NCI-H2029 (cell line): Measurements from ENCODE around the gene CBFA2T3.
"Not testable (repeated sequence)": the region's sequence is repeated elsewhere in the genome, so short reads cannot be mapped to it uniquely, and the experiment has no call there.

Experiments used
- DNase-seq: peaks from one replicate; lab custom pipeline; 2025; lab: John Stamatoyannopoulos, UW

Gene CBFA2T3

DNA sequence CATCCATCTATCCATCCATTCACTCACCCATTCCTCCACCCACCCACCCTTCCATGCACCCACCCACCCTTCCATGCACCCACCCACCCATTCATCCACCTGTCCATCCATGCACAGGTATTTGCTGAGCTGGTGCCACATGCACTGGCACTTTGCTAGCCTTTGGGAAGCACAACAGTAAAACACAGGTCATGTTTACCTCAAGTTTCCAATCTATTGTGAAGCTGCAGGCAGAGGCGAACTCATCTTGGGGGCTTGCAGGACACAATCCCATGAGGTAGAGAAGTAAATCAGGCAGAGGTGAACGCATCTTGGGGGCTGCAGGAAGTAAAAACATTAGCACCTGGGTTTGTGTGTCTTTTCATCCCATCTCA is 35.6 kb upstream of the CBFA2T3 start:
- no peak for DNase-seq

- no peak for DNase-seq
These were observed 35.1 kb upstream of the CBFA2T3 start for GRCh38 chr16:89011909-89012621.

GRCh38 chr16:89010210-89010925 is 33.4 kb upstream of the CBFA2T3 start:
- DNase-seq, result no peak

DNA sequence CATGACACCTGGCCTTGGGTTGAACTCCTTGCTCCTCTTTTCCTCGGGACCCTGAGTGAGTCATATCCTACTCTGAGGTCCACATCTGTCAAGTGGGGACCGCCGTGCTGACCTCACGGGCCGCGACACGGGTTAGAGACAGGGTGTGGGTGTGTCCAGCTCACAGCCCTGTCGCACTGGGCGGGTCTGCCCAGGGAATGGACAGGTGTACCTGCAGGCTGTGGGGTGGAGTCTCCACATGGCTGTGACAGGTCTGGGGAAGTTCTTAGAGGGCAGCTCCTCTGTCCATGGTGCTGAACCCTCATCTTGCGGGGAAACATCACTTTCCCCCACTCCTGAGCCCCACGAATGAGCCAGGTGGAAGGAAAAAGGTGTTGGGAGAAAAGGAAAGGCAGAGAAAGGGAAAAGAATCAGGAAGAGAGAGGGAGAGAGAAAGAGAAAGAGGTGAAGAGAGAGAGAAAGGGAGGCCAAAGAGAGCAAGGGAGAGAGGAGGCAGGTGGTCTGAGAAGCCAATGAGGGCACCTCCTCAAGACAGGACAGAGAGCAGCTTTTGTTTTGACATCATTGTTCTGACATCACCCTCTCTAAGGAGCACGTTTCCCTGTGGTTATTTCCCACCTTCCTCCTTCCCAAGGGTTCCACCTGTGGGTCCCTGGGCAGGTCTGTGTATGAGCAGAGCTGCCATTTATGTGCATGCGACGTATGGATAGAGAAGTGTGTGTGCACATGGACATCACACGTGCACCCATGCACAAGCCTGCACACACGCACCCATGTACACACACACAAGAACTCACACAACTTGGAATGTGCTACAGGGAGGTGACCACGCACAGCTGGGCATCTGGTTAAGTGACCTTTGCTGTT is 32.6 kb upstream of the CBFA2T3 start:
- DNase-seq, result no peak

DNA sequence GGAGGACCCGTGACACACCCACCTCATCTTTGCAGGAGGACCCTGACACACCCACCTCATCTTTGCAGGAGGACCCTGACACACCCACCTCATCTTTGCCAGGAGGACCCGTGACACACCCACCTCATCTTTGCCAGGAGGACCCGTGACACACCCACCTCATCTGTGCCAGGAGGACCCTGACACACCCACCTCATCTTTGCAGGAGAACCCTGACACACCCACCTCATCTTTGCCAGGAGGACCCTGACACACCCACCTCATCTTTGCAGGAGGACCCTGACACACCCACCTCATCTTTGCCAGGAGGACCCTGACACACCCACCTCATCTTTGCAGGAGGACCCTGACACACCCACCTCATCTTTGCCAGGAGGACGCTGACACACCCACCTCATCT is 31.8 kb upstream of the CBFA2T3 start:
- not testable (repeated sequence) for DNase-seq

DNA sequence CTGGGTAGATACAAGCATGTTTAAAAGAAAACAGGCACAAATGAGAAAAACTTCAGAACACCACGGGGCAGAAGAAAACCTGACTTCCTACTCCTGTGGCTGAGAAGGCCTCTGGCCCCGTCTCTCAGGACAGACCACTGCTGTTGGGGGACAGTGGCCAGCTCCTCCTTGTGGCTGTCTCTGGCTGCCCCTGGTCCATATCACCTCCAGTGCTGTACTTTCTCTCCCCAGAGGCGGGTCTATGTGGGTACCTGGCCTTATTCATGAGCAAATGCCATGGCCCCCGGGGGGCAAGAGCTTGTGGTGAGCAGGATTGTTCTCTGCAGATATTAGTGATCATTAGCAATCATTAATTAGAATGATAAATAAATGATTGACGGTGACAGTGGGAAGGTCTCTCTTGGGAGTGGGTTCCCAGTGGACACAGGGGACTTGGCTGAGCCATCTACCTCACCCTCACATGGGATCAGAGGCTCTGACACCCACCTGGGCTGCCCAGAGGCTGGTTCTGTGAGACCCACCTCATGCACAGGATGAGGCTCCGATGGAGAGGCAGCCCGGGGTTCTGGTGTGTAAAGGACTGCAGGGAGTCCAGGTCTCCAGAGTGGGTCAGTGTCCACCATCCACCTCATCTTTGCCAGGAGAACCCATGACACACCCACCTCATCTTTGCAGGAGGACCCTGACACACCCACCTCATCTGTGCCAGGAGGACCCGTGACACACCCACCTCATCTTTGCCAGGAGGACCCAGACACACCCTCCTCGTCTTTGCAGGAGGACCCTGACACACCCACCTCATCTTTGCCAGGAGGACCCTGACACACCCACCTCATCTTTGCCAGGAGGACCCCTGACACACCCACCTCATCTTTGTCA is 30.6 kb upstream of the CBFA2T3 start:
- no peak for DNase-seq

GRCh38 chr16:89006036-89006752 is 29.2 kb upstream of the CBFA2T3 start:
- DNase-seq, result no peak

DNA sequence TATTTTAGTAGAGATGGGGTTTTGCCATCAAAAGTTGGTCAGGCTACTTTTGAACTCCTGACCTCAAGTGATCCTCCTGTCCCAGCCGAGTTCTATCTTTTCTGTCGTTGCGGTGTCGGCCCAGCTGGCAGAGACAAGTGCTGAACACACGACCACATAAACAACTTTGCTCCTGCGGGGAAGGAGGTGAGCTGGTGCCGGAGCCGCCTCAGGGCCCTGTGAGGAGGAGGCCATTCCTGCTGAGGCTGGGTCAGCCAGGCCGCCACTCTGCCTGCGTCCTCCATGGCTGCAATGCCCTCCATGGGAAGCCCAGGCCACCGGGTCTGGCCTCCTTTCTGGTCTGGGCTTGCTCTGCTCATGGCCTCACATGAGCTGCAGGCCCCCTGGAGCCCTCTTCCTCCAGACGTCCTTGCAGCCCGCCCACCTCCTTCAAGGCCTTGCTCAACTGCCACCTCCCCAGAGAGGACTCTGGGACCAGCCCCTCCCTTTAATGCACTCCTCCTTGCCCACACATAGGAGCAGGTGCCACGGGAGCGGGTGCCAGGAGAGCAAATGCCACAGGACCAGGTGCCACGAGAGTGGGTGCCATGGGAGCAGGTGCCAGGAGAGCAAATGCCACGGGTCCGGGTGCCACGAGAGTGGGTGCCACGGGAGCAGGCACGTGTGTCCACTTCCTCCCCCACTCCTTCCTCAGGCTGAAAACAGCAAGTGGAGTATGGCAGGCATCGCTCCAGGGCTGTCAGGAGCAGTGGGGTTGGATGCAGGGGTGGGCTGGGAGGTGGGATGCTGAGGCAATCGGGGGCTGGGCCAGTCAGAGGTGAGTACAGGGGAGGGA is 28.4 kb upstream of the CBFA2T3 start:
- no peak for DNase-seq

GRCh38 chr16:89004209-89004831 is 27.3 kb upstream of the CBFA2T3 start:
- no peak for DNase-seq

DNA sequence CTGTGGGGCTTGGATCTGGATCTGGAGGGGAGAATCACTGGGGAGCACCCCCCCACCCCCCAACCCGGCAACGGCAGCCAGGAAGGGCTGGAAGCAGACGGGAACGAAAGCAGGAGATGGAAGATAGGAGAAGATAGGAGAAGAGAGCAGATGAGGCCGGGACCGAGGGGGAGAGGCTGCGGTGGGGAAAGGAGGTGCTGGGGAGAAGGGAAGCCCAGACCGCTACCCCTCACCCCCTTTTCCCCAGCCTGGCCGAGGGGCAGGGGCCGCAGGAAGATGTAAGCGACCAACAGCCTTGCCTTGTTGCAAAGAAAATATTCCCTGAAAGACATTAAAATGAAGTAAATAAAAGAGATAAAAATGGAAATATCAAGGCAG is 26.8 kb upstream of the CBFA2T3 start:
- no peak for DNase-seq

DNA sequence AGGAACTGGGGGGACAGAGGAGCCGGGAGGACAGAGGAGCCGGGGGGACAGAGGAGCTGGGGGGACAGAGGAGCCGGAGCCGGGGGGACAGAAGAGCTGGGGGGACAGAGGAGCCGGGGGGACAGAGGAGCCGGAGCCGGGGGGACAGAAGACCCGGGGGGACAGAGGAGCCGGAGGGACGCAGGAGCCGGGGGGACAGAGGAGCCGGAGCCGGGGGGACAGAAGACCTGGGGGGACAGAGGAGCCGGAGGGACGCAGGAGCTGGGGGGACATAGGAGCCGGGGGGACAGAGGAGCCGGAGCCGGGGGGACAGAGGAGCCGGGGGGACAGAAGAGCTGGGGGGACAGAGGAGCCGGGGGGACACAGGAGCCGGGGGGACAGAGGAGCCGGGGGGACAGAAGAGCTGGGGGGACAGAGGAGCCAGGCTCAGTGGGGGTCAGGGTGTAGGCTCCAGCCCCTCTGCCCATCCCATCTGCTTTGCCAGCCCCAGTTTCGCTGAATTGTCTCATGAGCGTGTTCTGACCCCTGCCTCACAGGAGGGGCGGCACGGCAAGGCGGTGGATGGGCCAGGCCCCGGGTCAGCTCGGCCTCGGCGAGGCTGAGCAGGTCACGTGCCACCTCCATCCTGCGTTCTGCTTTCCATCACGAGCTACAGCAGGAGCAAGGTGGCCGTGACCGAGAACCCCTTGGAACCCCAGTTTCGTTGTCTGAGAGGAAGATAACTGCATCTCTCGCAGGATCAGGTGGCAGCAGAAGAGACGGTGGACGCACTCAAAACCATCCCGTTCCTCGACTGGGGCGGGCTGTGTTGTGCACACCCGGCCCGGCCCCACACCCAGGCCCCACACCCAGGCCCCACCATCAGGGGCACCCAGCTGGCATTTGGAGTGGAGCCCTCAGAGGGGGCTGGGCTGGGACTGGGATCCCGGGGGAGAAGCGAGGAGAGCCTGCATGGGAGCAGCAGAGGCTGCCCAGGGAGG is 26.1 kb upstream of the CBFA2T3 start:
- no peak for DNase-seq

DNA sequence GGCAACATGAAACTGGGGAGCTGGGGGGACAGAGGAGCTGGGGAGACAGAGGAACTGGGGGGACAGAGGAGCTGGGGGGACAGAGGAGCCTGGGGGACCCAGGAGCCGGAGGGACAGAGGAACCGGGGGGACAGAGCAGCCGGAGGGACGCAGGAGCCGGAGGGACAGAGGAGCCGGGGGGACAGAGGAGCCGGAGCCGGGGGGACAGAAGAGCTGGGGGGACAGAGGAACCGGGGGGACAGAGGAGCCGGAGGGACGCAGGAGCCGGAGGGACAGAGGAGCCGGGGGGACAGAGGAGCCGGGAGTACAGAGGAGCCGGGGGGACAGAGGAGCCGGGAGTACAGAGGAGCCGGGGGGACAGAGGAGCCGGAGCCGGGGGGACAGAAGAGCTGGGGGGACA is 25.1 kb upstream of the CBFA2T3 start:
- DNase-seq, result not testable (repeated sequence)

GRCh38 chr16:89001117-89002027 is 24.4 kb upstream of the CBFA2T3 start:
- DNase-seq, result no peak

DNA sequence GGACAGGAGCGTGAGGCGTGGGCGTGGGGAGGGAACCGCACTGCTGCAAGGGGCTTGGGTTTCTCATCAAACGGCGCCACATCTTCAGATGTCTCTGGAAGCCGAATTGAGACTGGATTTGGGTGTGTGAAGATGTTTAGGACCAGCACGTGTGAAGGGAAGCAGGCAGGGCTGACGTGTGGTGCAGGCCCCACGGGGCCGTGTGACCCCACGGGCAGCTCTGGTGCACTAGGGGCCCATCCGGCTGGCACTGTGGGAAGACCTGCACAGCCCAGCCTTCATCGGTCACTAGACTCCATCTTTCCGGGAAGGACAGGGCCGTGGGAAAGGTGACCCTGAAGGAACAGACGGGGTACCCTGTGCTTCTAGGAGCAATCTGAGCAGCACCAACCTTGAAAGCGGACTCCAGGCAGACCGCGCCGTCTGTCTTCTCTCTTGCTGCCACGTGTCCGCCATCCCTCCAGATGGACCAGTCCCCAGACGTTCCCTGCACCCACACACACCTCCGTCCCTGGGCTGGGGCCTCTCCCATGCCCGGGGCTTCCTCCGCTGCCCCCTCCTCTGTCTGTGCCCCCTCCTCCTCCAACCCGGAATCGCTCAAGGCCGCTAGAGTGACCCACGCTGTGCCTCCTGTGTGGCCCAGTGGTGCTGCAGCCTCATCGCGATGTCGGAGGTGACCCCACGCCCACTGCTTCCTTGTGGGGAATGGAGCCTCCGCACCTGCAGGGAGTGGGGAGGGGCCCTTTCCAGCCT is 23.4 kb upstream of the CBFA2T3 start:
- DNase-seq, result no peak

DNA sequence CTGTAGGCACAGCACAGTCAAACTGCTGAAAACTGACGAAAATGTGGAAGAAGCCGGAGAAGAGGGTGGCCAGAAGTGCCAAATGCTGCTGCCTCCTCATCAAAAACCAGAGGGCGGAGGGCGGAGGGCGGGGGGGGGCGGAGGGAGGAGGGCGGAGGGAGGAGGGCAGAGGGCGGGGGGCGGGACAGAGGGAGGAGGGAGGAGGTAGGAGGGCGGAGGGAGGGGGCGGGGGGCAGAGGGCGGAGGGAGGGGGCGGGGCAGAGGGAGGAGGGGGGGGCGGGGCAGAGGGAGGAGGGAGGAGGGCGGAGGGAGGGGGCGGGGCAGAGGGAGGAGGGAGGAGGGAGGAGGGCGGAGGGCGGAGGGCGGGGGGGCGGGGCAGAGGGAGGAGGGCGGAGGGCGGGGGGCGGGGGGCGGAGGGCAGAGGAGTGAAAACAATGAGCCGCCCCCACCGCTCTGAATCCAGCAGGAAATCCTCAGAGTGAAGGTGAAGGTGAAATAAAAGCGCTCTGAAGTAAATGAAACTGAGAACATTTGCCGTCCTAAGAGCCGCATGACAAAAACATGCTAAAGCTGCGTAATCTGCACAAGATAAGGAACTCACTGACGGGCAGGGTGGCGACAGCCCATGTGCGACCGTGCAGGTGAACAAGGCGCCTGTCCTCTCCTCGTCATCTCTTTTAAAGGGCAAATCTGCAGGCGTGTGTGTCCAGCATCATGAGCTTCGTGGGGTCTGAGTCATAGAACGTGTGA is 22.6 kb upstream of the CBFA2T3 start:
- DNase-seq, result no peak
